COLO829 (cell line): ENCODE data around the gene RNF111.
"Not testable (repeated sequence)": the region's sequence is repeated elsewhere in the genome, so short reads cannot be mapped to it uniquely, and the experiment has no call there.

Experiments
- DNase-seq: peaks from one replicate; pipeline ENCODE4 v3.0.0; 2012; ENCODE audit warnings: low spot score

The RNF111 gene

GRCh38 chr15:59000251-59000650 is 12.8 kb downstream of the RNF111 start:
- not testable (repeated sequence) for DNase-seq

DNA sequence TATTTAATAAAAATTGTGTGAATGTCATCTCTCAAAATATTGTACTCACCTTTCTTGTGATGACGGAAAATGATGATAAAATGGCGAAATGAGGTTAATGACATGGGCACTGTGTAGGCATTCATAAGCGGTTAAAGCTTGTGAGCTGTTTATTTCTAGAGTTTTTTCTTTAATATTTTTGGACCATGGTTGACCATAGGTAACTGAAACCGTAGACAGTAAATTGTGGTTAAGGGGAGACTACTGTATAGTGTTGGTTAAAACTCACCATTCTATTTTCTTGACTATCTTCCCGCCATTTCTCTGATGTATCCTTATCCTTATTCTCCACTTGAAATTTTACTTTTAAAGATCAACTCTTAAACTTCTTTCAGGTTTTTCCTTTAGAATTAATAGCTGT is 14.5 kb downstream of the RNF111 start:
- DNase-seq, result no peak

- no peak for DNase-seq
These were observed 15.0 kb downstream of the RNF111 start for GRCh38 chr15:59002418-59002859.

DNA sequence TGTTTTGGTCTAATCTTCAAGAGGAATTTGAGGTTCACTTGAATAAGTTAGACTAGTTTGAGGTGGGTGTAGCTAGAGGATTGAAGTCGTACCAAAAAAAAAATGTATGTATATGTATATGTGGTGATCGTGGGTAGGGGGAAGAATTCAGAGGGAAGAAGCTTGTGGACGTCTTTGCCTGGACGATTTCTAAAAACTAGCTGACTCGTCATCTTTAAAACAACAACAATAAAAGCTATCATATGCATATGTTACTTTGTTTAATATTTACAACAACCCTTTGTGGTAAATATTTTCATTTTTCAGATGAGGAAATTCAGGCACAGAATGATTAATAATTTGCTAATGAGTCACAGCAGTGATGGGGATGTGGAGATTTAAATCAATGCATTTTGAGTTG is 18.1 kb downstream of the RNF111 start:
- DNase-seq, result no peak

DNA sequence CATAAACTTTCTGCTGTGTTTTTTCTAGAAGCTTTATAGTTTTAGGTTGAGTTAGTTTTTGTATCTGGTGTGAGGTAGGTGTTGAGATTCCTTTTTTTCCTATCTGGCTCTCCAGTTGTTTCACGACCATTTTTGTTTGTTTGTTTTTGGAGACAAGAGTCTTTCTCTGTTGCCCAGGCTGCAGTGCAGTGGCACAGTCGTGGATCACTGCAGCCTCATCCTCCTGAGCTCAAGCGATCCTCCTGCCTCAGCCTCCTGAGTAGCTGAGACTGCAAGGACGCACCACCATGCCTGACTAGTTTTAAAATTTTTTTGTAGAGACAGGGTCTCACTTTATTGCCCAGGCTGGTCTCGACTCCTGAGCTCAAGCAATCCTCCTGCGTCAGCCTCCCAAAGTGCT is 20.6 kb downstream of the RNF111 start:
- DNase-seq, result no peak

GRCh38 chr15:59011262-59011952 is 23.9 kb downstream of the RNF111 start:
- DNase-seq, result no peak

- DNase-seq, result no peak
These were observed 25.9 kb downstream of the RNF111 start for GRCh38 chr15:59013246-59013873.

DNA sequence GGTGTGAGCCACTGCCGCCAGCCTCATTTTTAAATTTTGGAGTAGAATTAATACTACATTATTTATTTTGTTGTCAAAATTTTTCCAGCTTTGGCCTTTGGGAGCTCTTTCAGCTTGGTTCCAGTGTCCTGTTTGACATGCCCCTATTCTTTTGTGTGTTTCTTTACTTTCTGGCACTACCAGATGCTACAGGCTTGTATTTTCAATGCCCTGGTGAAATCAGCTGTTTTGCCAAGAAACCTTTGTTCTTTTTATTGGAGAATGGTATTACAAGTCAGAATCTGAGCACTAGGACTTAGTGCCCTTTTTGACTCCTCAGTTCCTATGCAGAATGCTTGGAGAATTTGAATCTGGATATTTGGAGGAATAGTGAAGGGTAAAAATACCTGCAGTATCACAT is 26.6 kb downstream of the RNF111 start:
- DNase-seq, result no peak

- no peak for DNase-seq
These were observed 30.0 kb downstream of the RNF111 start for GRCh38 chr15:59017449-59017848.

DNA sequence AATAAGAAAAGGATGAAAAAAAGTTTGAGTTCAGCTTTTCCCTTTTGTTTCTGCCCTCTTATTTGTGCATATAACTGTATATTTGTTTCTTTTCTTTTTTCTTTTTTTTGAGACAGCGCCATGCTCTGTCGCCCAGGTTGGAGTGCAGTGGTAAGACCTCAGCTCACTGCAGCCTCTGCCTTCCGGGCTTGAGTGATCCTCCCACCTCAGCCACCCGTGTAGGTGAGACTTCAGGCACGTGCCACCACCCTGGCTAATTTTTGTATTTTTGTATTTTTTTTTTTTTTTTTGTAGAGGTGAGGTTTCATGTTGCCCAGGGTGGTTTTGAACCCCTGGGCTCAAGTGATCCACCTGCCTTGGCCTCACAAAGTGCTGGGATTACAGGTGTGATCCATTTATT is 31.4 kb downstream of the RNF111 start:
- no peak for DNase-seq

DNA sequence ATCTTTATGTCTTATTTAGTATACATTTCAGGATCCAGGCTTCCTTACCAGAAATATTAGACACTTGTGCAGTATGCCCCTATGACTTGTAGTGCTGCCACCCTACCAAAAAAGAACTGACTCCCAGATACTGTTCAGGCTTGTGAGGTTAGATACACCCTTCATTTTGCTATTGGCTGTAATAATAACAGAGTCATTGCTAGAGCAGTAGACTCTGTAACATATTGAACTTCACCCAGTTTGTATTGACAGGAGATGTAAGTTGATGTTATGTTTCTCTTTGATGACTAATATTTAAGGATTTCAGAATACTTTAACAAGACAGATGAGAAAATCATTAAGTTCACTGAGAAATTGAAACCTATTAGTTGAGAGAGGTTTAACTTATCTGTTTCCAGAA is 32.9 kb downstream of the RNF111 start:
- DNase-seq, result no peak

DNA sequence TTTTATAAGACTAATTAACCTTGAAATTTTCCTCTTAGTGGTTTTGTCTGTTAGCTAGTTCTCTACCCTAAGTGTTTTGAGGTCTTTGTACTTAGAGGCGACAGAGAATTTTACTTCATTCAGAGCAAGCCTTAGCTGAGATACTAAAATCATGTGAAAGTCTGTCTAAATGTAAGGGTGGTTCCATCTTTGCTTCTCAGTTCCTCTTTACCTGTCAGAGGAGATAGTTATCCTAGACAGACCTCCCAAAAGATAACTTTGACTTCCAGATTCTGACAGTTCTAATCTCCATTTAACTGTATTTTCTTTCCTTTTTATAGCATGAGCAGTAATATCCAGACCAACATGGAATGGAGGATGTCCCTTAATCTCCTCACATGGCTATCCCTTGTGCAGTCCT is 34.7 kb downstream of the RNF111 start:
- DNase-seq, result no peak

DNA sequence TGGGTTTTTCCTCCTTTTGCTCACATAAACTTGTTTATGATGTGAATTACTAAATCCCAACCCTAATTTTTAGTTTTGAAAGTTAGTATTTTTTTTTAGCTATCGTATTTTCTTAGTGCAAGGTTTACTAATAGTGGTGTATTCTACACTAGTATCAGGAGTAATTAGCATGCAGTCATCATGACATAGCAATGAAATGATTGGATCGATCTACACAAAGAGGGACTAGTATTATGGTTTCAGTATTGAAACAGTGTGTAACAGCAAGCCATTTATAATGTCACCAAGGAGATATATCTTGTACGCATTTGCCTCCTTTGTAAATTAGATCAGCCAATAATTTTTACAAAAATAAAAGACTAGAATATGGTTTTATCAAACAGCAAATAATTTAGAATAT is 38.7 kb downstream of the RNF111 start:
- no peak for DNase-seq

- no peak for DNase-seq
These were observed 41.0 kb downstream of the RNF111 start for GRCh38 chr15:59028387-59028955.

DNA sequence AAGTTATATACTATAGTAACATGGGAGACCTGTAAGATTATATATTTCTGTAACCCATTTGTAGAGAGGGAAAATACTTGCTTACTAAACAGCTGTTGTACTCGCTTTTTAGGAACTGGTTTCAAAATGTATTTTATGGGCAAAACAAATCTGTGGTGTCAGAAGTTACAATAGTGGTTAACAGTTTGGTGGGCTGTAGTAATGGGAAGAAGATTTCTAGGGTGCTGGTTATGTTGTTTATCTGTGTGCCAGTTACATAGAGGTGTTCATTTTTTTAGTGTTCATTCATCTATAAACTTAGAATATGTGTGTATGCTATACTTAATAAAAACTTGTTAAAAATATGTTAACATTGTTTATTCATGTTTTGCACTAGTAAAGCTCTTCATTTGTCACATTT is 42.1 kb downstream of the RNF111 start:
- DNase-seq, result no peak

GRCh38 chr15:59035201-59035600 is 47.7 kb downstream of the RNF111 start:
- no peak for DNase-seq

GRCh38 chr15:59039225-59039624 is 51.8 kb downstream of the RNF111 start:
- no peak for DNase-seq

DNA sequence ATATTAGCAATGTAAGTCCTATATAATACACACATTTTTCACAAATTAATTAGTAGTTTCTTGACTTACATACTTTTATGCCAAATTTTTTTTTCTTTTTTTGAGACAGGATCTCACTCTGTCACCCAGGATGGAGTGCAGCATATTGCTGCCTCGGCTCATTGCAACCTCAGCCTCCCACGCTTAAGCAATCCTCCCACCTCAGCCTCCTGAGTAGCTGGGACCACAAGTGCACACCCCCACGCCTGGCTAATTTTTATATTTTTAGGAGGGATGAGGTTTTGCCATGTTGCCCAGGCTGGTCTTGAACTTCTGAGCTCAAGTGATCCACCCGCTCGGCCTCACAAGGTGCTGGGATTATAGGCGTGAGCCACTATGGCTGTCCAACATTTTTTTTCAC is 54.6 kb downstream of the RNF111 start:
- no peak for DNase-seq

DNA sequence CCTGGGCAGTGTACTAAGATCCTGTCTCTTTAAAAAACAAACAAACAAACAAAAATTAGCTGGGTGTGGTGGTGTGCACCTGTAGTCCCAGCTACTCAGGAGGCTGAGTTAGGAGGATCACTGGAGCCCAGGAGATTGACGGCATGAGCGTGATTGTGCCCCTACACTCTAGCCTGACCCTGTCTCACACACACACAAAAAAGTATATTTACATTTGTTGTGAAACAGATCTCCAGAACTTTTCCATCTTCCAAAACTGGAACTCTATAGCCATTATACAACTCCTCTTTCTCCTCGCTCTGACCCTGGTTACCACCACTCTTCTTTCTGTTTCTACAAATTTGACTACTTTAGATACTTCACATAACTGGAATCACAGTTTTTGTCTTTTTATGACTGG is 61.4 kb downstream of the RNF111 start:
- DNase-seq, result no peak

GRCh38 chr15:59051873-59052861 is 64.7 kb downstream of the RNF111 start:
- DNase-seq, result no peak

- DNase-seq, result no peak
These were observed 65.5 kb downstream of the RNF111 start for GRCh38 chr15:59052915-59053407.

DNA sequence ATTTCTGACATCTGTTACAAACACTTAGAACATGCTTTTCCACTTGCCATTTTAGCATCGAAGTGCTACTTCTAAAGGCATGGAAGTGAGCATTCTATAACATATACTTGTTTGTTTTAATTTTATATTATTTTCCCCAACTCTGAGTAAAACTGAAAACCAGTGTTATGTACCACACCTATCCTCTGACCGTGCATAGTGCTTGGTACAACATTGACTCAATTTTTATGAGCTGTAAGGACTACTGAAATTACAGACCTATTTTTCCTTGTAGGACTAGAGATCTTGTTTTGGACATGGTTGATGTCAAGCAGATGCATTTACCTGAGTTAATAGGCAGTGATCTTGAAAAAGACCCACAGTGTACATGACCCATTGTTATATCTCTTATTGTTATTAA is 66.0 kb downstream of the RNF111 start:
- DNase-seq, result no peak
